ENCODE measurements around the gene TFAP2B. TPM values are rescaled to one million over a fixed set of nuclear protein-coding genes. Genes with fewer than 3 reads are reported as not detected.

Gene TFAP2B
- total RNA-seq, 1 experiment from 2014 or later = not detected

DNA sequence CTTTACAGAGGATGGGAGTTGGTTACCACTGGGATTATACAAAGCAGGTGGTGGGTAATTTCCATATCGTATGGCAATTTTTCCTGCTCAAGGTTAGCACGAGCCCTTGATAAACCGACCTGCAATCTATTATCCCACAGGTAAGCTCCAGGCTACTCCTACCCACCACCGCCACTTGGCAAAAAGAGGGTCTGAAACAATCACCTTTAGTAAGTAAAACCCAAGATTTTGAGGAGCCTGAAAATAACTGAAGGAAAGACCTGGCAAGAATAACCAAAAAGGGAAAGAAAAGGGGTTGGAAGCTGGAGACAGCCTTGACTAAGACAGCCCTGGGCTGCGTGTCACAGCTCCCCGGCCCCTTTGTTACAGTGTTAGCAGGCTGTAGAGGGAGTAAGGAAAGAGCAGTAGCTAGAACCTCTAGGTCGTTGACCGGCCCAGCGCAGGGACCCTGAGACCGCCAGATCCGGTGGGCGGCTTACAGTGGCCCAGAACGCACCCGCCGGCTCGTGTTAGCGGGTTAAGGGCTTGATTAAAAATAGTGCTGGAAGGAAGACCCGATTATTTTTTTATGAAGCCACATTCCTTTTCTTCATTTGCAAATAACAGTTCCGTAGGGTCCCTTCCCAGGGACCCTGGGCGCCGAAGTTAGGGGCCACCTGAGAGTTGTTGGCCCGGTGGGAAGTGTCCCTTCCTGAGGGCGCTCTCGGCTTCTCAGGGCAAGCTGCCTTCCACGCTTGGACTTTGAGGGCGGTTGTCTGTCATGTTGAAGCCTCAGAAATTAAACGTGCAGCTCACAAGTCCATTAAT is 30.5 kb downstream of the TFAP2B start:
- DNase-seq (ENCODE audit: low read depth) = no peak

DNA sequence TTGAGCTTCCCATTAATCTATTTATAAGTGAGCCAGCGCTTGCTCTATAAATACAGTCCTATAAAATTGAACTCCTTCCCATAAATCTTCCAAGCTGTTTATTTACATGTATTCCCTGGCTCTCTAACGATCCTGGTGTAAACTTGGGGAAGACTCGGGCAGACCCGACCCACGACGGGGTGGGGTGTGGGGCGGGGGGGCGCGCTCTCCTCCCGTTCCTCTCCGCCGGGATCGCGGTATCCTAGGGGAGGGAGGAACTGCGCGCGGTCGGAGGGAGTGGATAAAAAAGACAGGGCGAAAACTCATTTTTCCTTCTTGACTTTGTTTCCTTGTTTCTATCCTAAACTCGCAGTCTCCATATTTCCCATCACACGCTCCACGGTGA is 31.1 kb downstream of the TFAP2B start:
- DNase-seq (ENCODE audit: low read depth) = no peak

DNA sequence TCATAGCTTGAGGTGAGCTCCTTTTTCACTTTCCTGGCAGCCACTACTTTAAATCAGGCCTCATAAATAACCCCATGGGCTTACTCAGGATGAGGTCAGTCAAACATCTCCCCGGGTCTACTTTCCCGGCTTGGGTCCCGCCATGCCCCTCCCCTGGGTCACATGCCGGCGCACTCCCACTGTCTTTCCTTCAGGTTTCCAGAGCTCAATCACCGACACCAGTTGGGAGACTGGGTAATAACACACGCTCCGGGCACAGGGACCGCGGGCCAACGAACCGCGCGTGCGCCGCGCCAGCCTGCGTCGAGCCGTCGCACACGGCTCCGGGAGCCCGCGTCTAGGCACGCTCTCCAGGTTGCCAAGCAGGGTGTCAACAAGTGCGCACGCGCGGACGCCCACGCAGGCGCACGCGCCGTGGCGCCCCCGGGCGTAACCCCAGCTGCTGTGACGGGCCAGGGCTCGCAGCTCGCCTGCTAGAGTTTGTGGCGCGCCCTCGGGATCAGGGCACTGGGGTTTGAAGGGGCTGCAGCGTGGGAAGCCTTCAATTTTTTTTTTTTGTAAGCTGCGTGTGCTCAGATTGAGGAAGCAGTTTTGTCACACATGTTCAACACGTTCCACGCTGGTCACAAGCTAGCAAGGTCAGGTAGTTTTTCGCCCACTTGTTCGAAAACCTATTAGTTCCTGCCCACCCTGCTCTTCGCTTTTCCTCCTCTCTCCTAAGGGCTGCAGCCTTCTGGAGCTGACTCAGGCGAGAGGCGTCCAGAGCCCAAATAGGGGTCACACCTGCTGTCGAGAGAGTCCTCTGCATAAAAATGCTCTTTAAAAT is 31.8 kb downstream of the TFAP2B start:
- DNase-seq (ENCODE audit: low read depth) = no peak

DNA sequence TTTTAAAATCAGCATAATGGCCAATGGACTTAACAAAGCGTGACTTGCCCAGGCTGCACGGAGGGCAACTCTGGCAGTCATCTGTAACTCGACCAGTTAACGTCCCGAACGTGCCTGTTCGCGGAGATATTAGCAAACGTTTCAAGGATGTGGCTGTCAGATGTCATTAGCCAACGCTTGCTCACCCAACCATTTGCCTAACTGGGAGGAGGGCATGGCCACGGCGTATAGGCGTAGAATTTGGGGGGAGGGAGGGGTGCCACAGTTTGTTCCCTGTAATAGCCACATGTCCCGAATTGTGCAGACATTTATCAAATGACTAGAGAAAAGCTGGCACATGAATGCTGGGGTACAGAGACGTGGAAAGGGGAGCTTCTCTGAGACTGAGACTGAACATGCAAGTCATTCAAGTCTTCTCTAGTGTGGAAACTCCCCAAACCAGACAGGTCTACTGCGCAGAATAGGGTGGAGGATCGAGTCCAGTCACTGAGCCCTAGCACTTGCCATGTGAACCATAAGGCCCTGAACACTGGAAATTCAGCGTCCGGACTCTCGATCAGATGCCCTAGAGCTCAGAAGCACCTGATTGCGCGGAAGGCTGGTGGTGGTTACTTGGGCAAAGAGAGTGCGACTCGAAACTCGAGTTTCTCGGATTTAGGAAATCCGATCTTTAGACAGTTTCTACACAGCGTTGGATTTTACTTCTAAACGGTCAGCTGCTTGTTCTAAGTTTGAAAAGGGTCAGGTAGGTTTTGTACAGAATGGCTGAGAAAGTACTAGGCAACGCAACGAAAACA is 32.6 kb downstream of the TFAP2B start:
- no peak for DNase-seq (ENCODE audit: low read depth)

DNA sequence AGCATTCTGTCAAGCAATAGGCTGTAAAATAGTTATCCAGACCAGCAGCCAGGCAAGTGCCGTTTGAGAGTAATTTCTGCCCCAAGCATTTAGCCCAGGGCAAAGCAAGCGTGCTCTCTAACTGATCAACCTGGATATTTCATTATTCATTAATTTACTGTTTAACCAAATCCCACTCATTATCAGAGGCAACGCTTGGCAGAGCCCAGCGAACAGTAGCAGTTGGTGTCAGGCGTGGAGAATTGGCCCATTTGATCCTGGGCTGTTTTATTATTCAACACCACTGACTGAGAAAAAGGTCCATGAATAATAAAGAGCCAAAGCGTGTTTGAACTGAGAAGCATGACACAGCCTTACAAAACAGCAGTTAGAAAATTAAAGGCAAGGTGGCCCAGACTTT is 35.3 kb downstream of the TFAP2B start:
- DNase-seq (ENCODE audit: low read depth) = no peak

DNA sequence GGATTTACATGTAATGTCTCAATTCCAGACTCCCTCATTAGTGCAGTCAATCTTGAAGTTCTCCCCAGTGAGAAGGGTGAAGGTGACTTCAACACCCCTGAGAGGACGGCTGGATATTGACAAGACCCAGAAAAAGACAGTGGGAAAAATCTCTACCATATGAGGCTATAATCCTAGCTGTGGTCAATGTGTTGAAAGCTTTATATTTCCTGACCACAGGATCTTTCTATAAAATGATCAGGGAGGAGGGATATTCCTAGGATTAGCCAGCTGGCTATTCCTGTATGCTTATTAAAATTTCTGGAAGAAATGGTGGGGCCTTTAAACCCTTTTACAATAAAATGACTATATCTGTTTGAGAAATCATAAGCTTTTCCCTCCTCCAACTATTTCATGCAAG is 43.0 kb downstream of the TFAP2B start:
- DNase-seq (ENCODE audit: low read depth) = no peak

DNA sequence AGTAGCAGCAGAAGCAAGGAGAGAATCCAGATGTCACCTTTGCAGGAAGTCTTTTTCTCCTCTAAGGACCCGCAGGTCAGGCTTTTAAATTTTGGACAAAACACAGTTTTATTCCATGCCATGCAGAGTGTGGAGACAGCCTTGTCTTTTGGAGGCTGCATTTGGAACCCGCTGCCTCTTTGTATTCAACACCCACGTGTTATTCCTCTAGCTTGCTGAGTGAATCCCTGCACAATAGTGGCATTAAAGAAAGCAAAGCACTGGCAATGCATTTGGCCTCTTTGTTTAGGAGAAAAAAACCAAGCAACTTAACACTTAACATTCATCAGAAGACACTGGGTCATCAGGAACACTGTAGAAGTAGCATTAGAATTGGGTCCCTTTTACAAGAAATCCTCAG is 43.5 kb downstream of the TFAP2B start:
- no peak for DNase-seq (ENCODE audit: low read depth)

DNA sequence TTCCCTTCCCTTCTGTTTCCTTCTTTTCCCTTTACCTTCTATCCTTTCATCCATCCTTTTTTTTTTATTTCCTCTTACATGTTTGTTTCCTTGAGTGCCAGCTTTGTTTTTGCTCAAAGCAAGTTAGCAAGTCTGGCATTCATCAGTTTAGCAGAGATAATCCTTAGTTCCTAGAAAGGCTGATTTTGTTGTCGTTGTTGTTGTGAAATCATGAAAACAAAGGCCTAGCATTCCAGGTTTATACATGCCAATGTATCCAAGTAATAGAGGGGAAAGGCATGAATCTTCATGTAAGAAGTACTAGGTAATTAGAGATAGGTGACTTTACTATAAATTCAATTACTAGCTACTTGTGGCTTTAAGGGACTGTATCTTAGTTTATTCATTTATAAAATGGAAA is 45.9 kb downstream of the TFAP2B start:
- DNase-seq (ENCODE audit: low read depth) = no peak

DNA sequence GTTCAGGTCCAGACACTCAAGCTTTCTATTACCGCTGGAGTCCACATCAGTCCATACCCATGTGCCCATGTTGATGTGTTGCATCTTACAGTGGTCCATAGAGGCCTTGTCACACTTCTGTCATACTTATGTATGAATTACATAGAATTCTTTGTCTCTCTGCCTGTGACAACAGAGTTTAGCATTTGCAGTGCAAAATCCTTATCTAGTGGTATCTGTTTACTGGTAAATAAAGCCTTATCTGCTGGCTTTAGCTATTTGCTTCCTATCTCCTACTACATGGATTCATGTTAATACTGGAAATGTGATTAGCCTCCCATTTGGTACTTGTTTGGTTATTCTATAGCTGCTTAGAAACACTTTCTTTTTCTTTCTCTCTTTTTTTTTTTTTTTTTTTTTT is 49.8 kb downstream of the TFAP2B start:
- no peak for DNase-seq (ENCODE audit: low read depth)

DNA sequence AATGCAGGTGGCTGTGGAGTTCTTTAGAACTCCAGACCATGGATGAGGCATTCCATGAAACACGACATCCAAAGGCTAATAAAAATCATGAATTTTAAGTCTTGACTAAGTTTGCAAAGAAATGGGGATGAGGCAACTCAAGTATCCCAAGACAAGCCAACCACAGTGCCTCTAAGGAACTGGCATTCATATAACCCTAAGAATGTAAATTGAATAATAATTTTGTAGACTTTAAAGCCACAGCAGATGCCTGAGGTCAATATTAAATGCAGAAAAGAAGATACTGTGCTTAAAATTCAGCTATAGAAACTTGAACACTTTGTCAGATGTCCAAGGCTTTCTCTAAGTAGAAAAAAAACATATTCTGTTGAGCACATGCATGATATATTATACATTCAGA is 54.5 kb downstream of the TFAP2B start:
- DNase-seq (ENCODE audit: low read depth) = no peak

DNA sequence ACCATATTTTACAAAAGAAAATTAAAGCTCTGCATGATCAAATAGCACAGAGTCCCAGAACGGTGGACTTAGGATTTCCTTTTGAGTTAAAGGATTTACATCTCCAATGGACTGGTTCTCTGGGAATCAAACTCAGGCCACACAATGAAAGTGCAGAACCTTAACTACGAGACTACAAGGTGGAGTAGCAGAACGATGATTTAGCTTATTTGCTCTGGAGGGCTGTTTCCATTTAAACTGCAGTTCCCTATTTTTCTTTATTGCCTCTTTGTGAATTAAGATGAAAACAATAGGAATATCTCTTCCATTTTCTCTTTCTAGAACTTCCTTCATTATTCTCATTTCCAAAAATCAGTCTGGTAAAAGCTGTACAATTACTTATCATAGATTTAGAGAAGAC is 65.7 kb downstream of the TFAP2B start:
- no peak for DNase-seq (ENCODE audit: low read depth)

DNA sequence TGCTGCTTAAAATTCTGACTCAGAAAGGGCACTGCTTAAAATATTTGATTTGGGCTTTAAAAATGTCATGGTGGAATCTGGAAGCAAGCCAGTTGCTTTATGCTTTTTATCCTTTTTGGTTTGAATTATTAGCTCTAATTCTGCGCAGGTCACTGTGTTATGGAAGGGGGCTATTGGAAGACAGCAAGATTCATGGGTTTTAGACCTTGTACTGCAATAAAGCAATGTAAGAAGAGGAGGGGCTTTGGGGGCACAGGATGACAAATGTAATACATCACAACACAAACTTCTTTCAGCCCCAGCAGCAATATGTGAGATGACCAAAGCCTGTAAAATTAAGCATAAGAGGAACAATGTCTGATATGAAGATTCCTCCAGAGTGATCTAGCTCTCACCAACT is 68.4 kb downstream of the TFAP2B start:
- no peak for DNase-seq (ENCODE audit: low read depth)

DNA sequence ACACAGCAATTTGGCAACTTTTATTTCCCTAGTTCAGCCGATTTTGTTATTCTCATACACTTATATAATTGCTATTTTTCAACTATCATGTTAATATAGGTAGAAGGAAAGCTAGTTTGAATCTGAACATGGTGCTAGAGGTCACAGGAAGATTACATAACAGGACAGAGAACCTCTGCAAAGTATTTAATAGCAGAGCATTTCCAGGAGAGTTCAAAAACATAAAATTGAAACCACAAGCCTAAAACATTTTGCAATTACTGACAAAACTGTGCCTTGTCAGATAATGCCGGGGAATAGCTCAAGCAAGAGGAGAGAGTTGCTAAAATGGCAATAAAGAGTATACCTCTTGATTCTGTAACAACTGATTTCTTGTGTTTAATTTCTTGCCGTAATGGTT is 70.8 kb downstream of the TFAP2B start:
- no peak for DNase-seq (ENCODE audit: low read depth)

DNA sequence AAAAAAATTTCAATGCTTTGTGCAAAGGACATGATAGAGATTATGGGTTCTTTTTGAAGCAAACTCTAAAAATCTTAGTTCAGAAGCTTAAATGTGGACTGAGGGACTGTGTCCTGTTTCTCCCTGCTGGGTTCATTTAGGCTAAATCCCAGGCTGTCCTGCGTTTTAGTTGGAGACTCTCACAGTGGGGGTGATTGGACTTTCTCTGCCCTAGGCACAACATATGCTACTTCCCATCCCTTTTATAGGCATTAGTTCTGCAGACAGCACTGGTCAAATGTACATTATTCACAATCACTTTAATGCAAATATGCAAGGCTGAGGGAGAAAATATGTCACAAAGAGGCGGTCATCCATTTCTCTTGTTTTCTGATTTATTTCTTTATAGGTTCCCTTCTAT is 71.3 kb downstream of the TFAP2B start:
- DNase-seq (ENCODE audit: low read depth) = no peak

DNA sequence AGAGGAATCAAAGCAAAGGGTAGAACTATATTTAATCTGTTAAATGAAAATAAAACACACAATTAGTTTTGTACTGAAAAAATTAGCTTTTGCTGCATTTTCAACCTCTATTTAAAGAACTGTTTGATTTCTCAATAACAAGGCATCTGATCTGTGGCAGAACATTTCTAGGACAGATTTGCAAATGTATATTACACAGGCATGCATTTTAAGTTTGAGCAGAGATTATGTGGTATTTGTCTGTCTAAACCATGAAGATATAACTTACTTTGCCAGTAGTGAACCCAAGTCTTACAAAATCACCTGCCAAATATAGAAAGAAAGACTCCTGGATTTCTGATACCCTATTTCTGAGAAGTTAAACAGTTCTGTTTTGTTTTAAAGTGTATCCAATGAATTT is 71.9 kb downstream of the TFAP2B start:
- no peak for DNase-seq (ENCODE audit: low read depth)

DNA sequence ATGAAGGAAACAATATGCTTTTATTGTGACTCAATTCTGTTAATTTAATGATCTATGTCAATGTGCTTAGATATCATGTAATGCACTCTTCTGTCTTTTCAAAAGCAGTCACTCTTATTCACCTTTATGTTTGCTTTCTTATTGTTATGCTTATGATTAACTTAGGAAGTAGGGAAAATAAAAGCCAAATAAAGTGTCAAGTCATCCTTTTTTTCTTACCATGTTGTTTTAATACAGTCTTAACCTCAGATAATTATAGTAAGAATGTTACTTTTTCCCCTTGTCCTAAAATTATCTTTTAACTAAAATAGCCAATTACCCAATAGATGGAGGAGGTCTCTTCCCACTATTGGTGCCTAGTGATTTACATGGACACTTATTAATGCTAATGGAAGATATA is 72.6 kb downstream of the TFAP2B start:
- DNase-seq (ENCODE audit: low read depth) = no peak

Other genes with a start within 250 kb of the TFAP2B start
- not detected in 2 replicates for gene TFAP2D, start 105.3 kb upstream of the TFAP2B start, total RNA-seq (2014; rRNA removed; shearing (Covaris generic))